Aorta (tissue), 5 donors: Measurements from ENCODE around the gene ATG2A. TPM values are rescaled to one million over a fixed set of nuclear protein-coding genes. Genes with fewer than 3 reads are reported as not detected.
A peak's percentile ranks its signal among the peaks of the same experiment; 100 is the strongest.

Source experiments
- ATAC-seq: fragments of 200-7000 bp; cut with Tn5 transposase; one replicate; pipeline ENCODE4 v1.9.1; 2022; ENCODE audit warnings: moderate library complexity; ENCODE audit not compliant: low FRiP score
- DNase-seq, 2 donors: peaks; one replicate each; pipeline ENCODE4 v3.0.0-alpha.2; 2020
- H3K27ac ChIP-seq, 2 donors: one replicate each; pipeline ENCODE4 v1.5.1; 2013; ENCODE audit warnings: low read length in 2 of 2, mild to moderate bottlenecking in 2 of 2, moderate library complexity in 2 of 2, control low read depth in 1 of 2, inconsistent platforms in 1 of 2, low read depth in 1 of 2
- H3K27me3 ChIP-seq, 2 donors: one replicate each; pipeline ENCODE4 v1.6.1; 2013; ENCODE audit warnings: control low read depth in 1 of 2, low read length in 1 of 2, mild to moderate bottlenecking in 1 of 2, moderate library complexity in 1 of 2; ENCODE audit not compliant: insufficient read depth in 2 of 2, control insufficient read depth in 1 of 2
- H3K36me3 ChIP-seq, 2 donors: one replicate each; pipeline ENCODE4 v1.6.1; 2013; ENCODE audit warnings: control low read depth in 1 of 2, low read length in 1 of 2, mild to moderate bottlenecking in 1 of 2; ENCODE audit not compliant: insufficient read depth in 2 of 2, control insufficient read depth in 1 of 2
- H3K4me1 ChIP-seq, 2 donors: one replicate each; pipeline ENCODE4 v1.6.1; 2013; ENCODE audit warnings: low read length in 2 of 2, control low read depth in 1 of 2, mild to moderate bottlenecking in 1 of 2, moderate library complexity in 1 of 2; ENCODE audit not compliant: insufficient read depth in 2 of 2, control insufficient read depth in 1 of 2
- H3K4me3 ChIP-seq, 2 donors: one replicate each; pipeline ENCODE4 v1.5.1; 2013; ENCODE audit warnings: low read length in 2 of 2, control low read depth in 1 of 2, mild to moderate bottlenecking in 1 of 2
- H3K9me3 ChIP-seq: one replicate; pipeline ENCODE4 v1.6.1; 2013; ENCODE audit warnings: mild to moderate bottlenecking, low read length; ENCODE audit not compliant: control insufficient read depth
- WGBS, 2 donors: extraction: QIAGEN DNeasy Blood & Tissue Kit; methylation state at CpG; one replicate each; pipeline ENCODE4 v1.1.7; 2013; 5-methylcytosine and 5-hydroxymethylcytosine counted together
- intact Hi-C, 2 donors: fragments of 100-400 bp; cut with DNase I; formaldehyde crosslinking; loops; one replicate each; pipeline versions ENCODE4 v1.14.2 to v1.15.0; 2022
- polyA plus RNA-seq, 2 donors: library from polyadenylated mRNA; stranded (reverse); fragments of 200-250 nt; gene quantifications; one replicate each; pipeline ENCODE4 v1.2.3, GENCODE V29; 2013
- total RNA-seq, 2 donors: library from RNA; stranded (reverse); fragmentation: NEBNext Ultra II Directional; extraction: Animal tissue kit (Norgen Biotek cat#: 25700); gene quantifications; one replicate each; pipeline ENCODE4 v1.2.1, GENCODE V29; 2021
- donor health status: healthy with polysubstance abuse.
- donor health status: Bipolar disorder and iron deficiency.
- donor health status: DM: no; HTN: no; CAD: no.
- donor health status: DM: no; HTN: no; CAD: no.
- donor health status: DM: yes; HTN: yes; CAD: no.

The ATG2A gene
- total and polyA plus RNA-seq, 4 donors = 7.0 to 34.9 (median 20.1) TPM

- ATAC-seq (no peak), DNase-seq (no peak)
- Histone ChIP-seq H3K4me1 (no peaks in the 10 kb centered on the region), H3K9me3 (no peaks in the 10 kb centered on the region), H3K27ac (no peak overlapping the region), H3K36me3 (peaks cover 0 to 4% of the 10 kb centered on the region in 2 donors), H3K4me3 (no peak overlapping the region), H3K27me3 (no peaks in the 10 kb centered on the region)
- WGBS, 2 donors = 86 to 87% methylated on average over 14 of the region's 14 CpGs
- intact Hi-C loops = no loop called here
Observed at GRCh38 chr11:64900263-64900678, 16.7 kb downstream of the ATG2A start.

GRCh38 chr11:64898541-64898940 lies 18.5 kb downstream of the ATG2A start:
- peaks cover 0 to 4% of the 10 kb centered on the region in 2 donors for H3K36me3 ChIP-seq
- no peak overlapping the region for H3K27ac ChIP-seq
- H3K9me3 ChIP-seq = no peaks in the 10 kb centered on the region
- ATAC-seq (no peak), DNase-seq (peak in 1 of 2 donors; percentile 74)
- no peak overlapping the region for H3K4me3 ChIP-seq
- no peaks in the 10 kb centered on the region for H3K27me3 ChIP-seq
- intact Hi-C loops = no loop called here
- 93 to 94% methylated on average over 19 of the region's 19 CpGs for WGBS, 2 donors
- H3K4me1 ChIP-seq = no peaks in the 10 kb centered on the region

GRCh38 chr11:64898076-64898445 lies 18.9 kb downstream of the ATG2A start:
- H3K4me3 ChIP-seq = no peak overlapping the region
- ATAC-seq = no peak
- no peak for DNase-seq
- 90% methylated on average over 9 of the region's 9 CpGs for WGBS, 2 donors
- H3K27me3 ChIP-seq = no peaks in the 10 kb centered on the region
- H3K4me1 ChIP-seq = no peaks in the 10 kb centered on the region
- intact Hi-C loops = no loop called here
- H3K27ac ChIP-seq = no peak overlapping the region
- no peaks in the 10 kb centered on the region for H3K9me3 ChIP-seq
- peaks cover 0 to 2% of the 10 kb centered on the region in 2 donors for H3K36me3 ChIP-seq

- ATAC-seq (no peak), DNase-seq (peak in 1 of 2 donors; percentile 73)
- Histone ChIP-seq H3K36me3 (peaks cover 0 to 2% of the 10 kb centered on the region in 2 donors), H3K4me3 (no peak overlapping the region), H3K4me1 (no peaks in the 10 kb centered on the region), H3K27me3 (no peaks in the 10 kb centered on the region), H3K9me3 (no peaks in the 10 kb centered on the region), H3K27ac (no peak overlapping the region)
- WGBS, 2 donors = 90 to 95% methylated on average over 19 of the region's 19 CpGs
- intact Hi-C loops = no loop called here
Observed at GRCh38 chr11:64897381-64898075, 19.5 kb downstream of the ATG2A start.

GRCh38 chr11:64896448-64897022 lies 20.5 kb downstream of the ATG2A start:
- Histone ChIP-seq H3K9me3 (no peaks in the 10 kb centered on the region), H3K36me3 (peaks cover 0 to 2% of the 10 kb centered on the region in 2 donors), H3K27me3 (no peaks in the 10 kb centered on the region), H3K4me1 (no peaks in the 10 kb centered on the region), H3K4me3 (no peak overlapping the region), H3K27ac (no peak overlapping the region)
- intact Hi-C loops = no loop called here
- DNase-seq (no peak), ATAC-seq (no peak)
- 85 to 86% methylated on average over 14 of the region's 14 CpGs for WGBS, 2 donors

- ATAC-seq = no peak
- H3K36me3 ChIP-seq = no peaks in the 10 kb centered on the region
Observed at GRCh38 chr11:64894812-64895452, 22.1 kb downstream of the ATG2A start.

GRCh38 chr11:64894070-64894811 lies 22.8 kb downstream of the ATG2A start:
- WGBS, 2 donors = 26 to 31% methylated on average over 13 to 14 of the region's 14 CpGs
- intact Hi-C loops = loop anchor here (1.0 to 2.0 kb wide), 2 partner anchors 47 kb away; no protein-coding TSS in a partner anchor
- no peaks in the 10 kb centered on the region for H3K4me1 ChIP-seq
- H3K4me3 ChIP-seq = no peak overlapping the region
- no peaks in the 10 kb centered on the region for H3K9me3 ChIP-seq
- peak; percentile 91 to 98 for DNase-seq
- H3K36me3 ChIP-seq = no peaks in the 10 kb centered on the region
- peak; percentile 81 for ATAC-seq
- H3K27me3 ChIP-seq = no peaks in the 10 kb centered on the region
- H3K27ac ChIP-seq = no peak overlapping the region

More at GRCh38 chr11:64894812-64895452, 22.1 kb downstream of the ATG2A start:
- DNase-seq = no peak
- Histone ChIP-seq H3K4me3 (no peak overlapping the region), H3K4me1 (no peaks in the 10 kb centered on the region), H3K9me3 (no peaks in the 10 kb centered on the region), H3K27ac (no peak overlapping the region), H3K27me3 (no peaks in the 10 kb centered on the region)
- 84 to 85% methylated on average over 38 to 39 of the region's 39 CpGs for WGBS, 2 donors
- intact Hi-C loops = loop anchor here (1.0 to 2.0 kb wide), 2 partner anchors 48 kb away; no protein-coding TSS in a partner anchor

- Histone ChIP-seq H3K4me1 (no peaks in the 10 kb centered on the region), H3K27ac (no peak overlapping the region), H3K9me3 (no peaks in the 10 kb centered on the region), H3K27me3 (no peaks in the 10 kb centered on the region), H3K4me3 (no peak overlapping the region), H3K36me3 (no peaks in the 10 kb centered on the region)
- no peak for ATAC-seq
- intact Hi-C loops = loop anchor here (1.0 to 2.0 kb wide), 2 partner anchors 46 to 47 kb away; no protein-coding TSS in a partner anchor
- 75 to 87% methylated on average over 25 of the region's 25 CpGs for WGBS, 2 donors
- no peak for DNase-seq
Observed at GRCh38 chr11:64893194-64894069, 23.6 kb downstream of the ATG2A start.
